Panc1 (cell line): ENCODE measurements around the gene PDE4B. TPM values are rescaled to one million over a fixed set of nuclear protein-coding genes. Genes with fewer than 3 reads are reported as not detected.

ENCODE experiments used
- ATAC-seq: fragments of 200-7000 bp; cut with Tn5 transposase; 2 replicates; pipeline ENCODE4 v1.9.1; 2020; ENCODE audit warnings: mild to moderate bottlenecking, moderate library complexity
- BruUV-seq: library from RNA; stranded (reverse); fragments of 400-500 nt; replicated peaks from 2 replicates; lab custom pipeline; 2021; lab: Mats Ljungman, UMichigan
- CTCF ChIA-PET: fragments of 300-600 bp; sonication (Branson Sonifier 250); formaldehyde crosslinking; loops from one replicate; lab custom pipeline; 2022; ENCODE audit warnings: antibody characterized with exemption; lab: Charles Lee
- POLR2A ChIA-PET: fragments of 300-600 bp; sonication (Branson Sonifier 250); formaldehyde crosslinking; loops from one replicate; lab custom pipeline; 2022; ENCODE audit warnings: antibody characterized with exemption; lab: Charles Lee
- DNase-seq: peaks from one replicate; pipeline ENCODE4 v3.0.0-alpha.2; 2010; ENCODE audit warnings: low read depth, low spot score
- H3K27ac ChIP-seq: 2 replicates; pipeline ENCODE4 v1.5.1; 2011; ENCODE audit warnings: mild to moderate bottlenecking, low read length, inconsistent platforms
- H3K27me3 ChIP-seq: fragments of 200-500 bp; sonication (Bioruptor generic); 2 replicates; pipeline ENCODE4 v1.6.0; 2014; ENCODE audit warnings: low read length, inconsistent platforms; ENCODE audit not compliant: control insufficient read depth, insufficient read depth
- H3K36me3 ChIP-seq: fragments of 200-500 bp; sonication (Bioruptor generic); 2 replicates; pipeline ENCODE4 v1.5.1; 2014; ENCODE audit warnings: inconsistent platforms, mild to moderate bottlenecking, low read length, moderate library complexity; ENCODE audit not compliant: control insufficient read depth, insufficient read depth
- H3K4me1 ChIP-seq: 2 replicates; pipeline ENCODE4 v1.5.1; 2011; ENCODE audit warnings: inconsistent platforms, mild to moderate bottlenecking, low read length, moderate library complexity; ENCODE audit not compliant: control insufficient read depth, insufficient read depth
- H3K4me3 ChIP-seq, 2 experiments: 2 replicates each; pipeline ENCODE4 v1.5.1; 2011 to 2012; ENCODE audit warnings: low read depth in 2 of 2, low read length in 2 of 2, mild to moderate bottlenecking in 2 of 2, inconsistent platforms in 1 of 2, moderate library complexity in 1 of 2
- H3K9me3 ChIP-seq: fragments of 200-500 bp; sonication (Bioruptor generic); 2 replicates; pipeline ENCODE4 v1.5.1; 2014; ENCODE audit warnings: low read depth, mild to moderate bottlenecking, inconsistent platforms, low read length, moderate library complexity; ENCODE audit not compliant: control insufficient read depth, insufficient read depth
- CTCF ChIP-seq: fragments of 450-650 bp; IDR thresholded peaks from 2 replicates; pipeline ENCODE4 v1.5.1; 2017; ENCODE audit warnings: mild to moderate bottlenecking
- POLR2AphosphoS5 ChIP-seq: IDR thresholded peaks from 2 replicates; pipeline ENCODE4 v1.6.1; 2012; ENCODE audit warnings: mild to moderate bottlenecking, low read depth, low read length, moderate library complexity
- SIN3A ChIP-seq: IDR thresholded peaks from 2 replicates; pipeline ENCODE4 v1.6.1; 2012; ENCODE audit warnings: low read depth, mild to moderate bottlenecking, low read length, moderate library complexity, borderline replicate concordance; ENCODE audit not compliant: insufficient read depth
- TCF7L2 ChIP-seq: IDR thresholded peaks from 2 replicates; pipeline ENCODE4 v1.6.1; 2011; ENCODE audit warnings: mild to moderate bottlenecking, low read depth, low read length, inconsistent platforms
- in situ Hi-C: cut with HindIII; loops from 2 replicates; pipeline ENCODE4 v1.10.0; 2016; ENCODE audit warnings: low sequenced_read_pairs, low pct_unique_long_range_greater_than_20kb
- intact Hi-C: fragments of 100-400 bp; cut with micrococcal nuclease; formaldehyde crosslinking; loops from one replicate; pipeline ENCODE4 v1.10.0; 2022; ENCODE audit not compliant: unreplicated experiment
- total RNA-seq: library from RNA; stranded (reverse); gene quantifications from one replicate; pipeline ENCODE4 v1.2.1, GENCODE V29; 2021; ENCODE audit not compliant: unreplicated experiment
- TF ChIP-seq, protein P1 (sequence below), 2 experiments: IDR thresholded peaks; 2 replicates each; pipeline ENCODE4 v1.6.1; 2011 to 2012; ENCODE audit warnings: low read depth in 2 of 2, control low read depth in 1 of 2, low read length in 1 of 2, mild to moderate bottlenecking in 1 of 2, moderate library complexity in 1 of 2; ENCODE audit not compliant: insufficient read depth in 1 of 2

The PDE4B gene
- total RNA-seq, 1 experiment from 2014 or later, result 0.26 TPM

GRCh38 chr1:66211521-66211920, 418.8 kb downstream of the PDE4B start:
- Histone ChIP-seq H3K36me3 (no peaks in the 10 kb centered on the region), H3K4me1 (no peaks in the 10 kb centered on the region), H3K27me3 (no peaks in the 10 kb centered on the region), H3K9me3 (no peaks in the 10 kb centered on the region), H3K4me3 (no peak overlapping the region), H3K27ac (no peak overlapping the region)
- BruUV-seq, result no TSS peak
- no peak for TF ChIP-seq CTCF
- TF ChIP-seq, protein P1, sequence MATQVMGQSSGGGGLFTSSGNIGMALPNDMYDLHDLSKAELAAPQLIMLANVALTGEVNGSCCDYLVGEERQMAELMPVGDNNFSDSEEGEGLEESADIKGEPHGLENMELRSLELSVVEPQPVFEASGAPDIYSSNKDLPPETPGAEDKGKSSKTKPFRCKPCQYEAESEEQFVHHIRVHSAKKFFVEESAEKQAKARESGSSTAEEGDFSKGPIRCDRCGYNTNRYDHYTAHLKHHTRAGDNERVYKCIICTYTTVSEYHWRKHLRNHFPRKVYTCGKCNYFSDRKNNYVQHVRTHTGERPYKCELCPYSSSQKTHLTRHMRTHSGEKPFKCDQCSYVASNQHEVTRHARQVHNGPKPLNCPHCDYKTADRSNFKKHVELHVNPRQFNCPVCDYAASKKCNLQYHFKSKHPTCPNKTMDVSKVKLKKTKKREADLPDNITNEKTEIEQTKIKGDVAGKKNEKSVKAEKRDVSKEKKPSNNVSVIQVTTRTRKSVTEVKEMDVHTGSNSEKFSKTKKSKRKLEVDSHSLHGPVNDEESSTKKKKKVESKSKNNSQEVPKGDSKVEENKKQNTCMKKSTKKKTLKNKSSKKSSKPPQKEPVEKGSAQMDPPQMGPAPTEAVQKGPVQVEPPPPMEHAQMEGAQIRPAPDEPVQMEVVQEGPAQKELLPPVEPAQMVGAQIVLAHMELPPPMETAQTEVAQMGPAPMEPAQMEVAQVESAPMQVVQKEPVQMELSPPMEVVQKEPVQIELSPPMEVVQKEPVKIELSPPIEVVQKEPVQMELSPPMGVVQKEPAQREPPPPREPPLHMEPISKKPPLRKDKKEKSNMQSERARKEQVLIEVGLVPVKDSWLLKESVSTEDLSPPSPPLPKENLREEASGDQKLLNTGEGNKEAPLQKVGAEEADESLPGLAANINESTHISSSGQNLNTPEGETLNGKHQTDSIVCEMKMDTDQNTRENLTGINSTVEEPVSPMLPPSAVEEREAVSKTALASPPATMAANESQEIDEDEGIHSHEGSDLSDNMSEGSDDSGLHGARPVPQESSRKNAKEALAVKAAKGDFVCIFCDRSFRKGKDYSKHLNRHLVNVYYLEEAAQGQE (IDR thresholded peaks at IDR 0.05; ENCODE audit: insufficient read depth in 1 of 2, low read depth in 2 of 2, low read length in 1 of 2), result no peak
- TF ChIP-seq TCF7L2, result no peak
- no peak for TF ChIP-seq POLR2AphosphoS5
- in situ Hi-C loops (no loop called here), intact Hi-C loops (no loop called here)
- CTCF ChIA-PET, result no interaction called here
- DNase-seq, result no peak
- POLR2A ChIA-PET, result no interaction called here
- ATAC-seq, result no peak

DNA sequence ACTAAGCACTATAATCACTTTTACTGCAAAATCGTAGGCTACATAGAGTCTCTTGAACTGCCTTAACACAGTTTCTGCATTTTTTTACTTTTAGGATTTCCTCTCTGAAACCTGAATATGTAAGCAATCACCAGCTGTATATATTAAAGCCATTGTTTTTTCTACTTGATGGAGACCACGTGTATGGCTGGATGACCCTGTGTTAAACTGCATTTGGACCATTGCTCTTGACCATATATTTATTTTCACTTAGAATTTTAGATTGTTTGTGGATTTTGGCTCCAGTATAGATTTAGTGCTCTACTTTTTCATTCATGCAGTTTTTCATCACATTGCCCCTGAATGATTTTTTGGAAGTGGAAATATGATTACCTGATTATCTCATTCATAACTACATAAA, 420.8 kb downstream of the PDE4B start:
- no peak for TF ChIP-seq POLR2AphosphoS5
- TF ChIP-seq SIN3A, result no peak
- no peak for TF ChIP-seq CTCF
- TF ChIP-seq, protein P1 (IDR thresholded peaks at IDR 0.05; ENCODE audit: insufficient read depth in 1 of 2, low read depth in 2 of 2, low read length in 1 of 2), result no peak
- no peak for TF ChIP-seq TCF7L2
- no peaks in the 10 kb centered on the region for H3K4me1 ChIP-seq
- DNase-seq, result no peak
- no peaks in the 10 kb centered on the region for H3K9me3 ChIP-seq
- no TSS peak for BruUV-seq
- ATAC-seq, result no peak
- ChIA-PET POLR2A (no interaction called here), CTCF (no interaction called here)
- no peaks in the 10 kb centered on the region for H3K36me3 ChIP-seq
- no peak overlapping the region for H3K27ac ChIP-seq
- in situ Hi-C loops (no loop called here), intact Hi-C loops (no loop called here)
- H3K4me3 ChIP-seq, result no peak overlapping the region
- no peaks in the 10 kb centered on the region for H3K27me3 ChIP-seq
